Activated CD8-positive, alpha-beta memory T cell treated with anti-CD3 and anti-CD28 coated beads, Interleukin-2, amount 50 U/mL, for 24 hours (primary cell): ENCODE measurements around the gene PZP.

Source experiments
- DNase-seq: peaks from one replicate; pipeline ENCODE4 v3.0.0-alpha.2; 2020; ENCODE audit errors: extremely low read depth

PZP gene

DNA sequence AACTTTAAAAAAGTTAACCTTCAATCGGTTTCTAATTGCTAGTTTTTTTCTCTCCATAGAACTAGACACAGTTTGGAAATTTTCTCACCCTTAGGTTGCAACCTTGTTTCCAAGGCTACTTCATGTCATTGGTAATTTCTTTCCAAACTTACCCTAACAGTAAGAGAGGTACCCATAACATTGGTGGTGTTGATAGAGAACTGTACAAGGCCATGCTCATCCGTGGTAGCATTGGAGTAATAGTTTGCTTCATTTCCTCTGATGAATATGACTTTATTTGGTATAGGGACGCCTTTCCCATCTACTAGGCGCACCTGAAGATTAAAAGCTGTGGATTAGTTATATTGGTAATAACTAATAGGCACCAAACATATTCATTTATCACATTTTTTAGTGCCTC, 104.1 kb downstream of the PZP start:
- DNase-seq: no peak

DNA sequence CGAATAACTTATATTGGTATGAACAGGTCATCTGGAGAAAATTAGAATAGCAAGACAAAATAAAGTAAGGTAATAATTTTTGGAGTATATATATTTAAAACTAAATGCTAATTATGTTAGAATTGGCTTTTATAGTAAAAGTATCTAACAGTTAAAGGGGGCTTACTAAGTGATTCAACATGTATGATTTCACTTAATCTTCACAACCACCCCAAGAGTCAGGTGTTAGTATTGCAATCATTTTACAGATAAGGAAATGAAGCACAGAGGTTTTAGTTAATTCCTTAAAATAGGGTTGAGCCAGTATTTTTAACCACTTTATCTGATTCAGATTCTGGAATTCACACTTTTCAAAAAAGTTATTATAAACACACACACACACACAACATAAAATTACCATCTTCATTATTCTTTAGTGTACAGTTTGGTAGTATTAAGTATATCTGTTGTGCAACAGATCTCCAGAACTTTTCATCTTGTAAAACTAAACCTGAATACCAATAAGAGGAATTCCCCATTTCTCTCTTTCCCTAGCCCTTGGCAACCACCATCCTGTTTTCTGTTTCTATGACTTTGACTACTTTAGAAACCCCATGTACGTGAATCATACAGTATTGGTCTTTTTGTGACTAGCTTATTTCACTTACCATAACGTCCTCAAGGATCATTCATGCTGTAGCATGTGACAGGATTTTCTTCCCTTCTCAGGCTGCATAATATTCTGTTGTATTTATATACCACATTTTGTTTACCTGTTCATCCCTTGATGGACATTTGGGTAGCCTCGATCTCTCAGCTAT, 104.9 kb downstream of the PZP start:
- DNase-seq: no peak

DNA sequence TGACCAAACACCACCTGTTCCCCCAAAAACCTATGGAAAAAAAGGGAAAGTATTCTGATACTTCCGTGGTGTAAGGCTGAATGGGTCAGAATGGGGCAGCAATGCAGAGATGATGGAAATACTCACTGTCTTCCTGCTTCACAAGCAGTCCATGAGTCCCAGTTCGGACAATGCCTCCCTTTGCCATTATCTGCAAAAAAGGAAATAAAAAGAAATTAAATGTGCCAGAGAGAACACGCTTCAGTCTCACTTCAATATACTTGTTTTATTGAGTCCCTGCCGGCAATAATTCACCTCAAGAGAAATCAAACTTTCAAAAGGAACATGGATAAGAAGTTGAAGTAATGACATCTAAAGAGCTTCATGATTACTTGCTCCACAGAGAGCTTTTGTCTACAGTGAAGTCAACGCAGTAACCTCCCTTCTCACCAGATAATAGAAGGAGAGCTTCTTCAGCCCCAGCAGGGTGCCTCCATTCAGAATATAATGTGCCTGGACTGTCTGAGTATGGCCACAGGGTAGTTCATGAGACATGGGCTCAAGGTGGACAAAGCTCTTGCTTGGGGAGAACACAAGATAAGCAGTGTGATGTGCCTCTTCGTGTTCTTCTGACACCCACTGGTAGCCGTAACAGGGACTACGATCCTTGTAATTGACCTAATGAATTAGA, 107.0 kb downstream of the PZP start:
- no peak for DNase-seq

DNA sequence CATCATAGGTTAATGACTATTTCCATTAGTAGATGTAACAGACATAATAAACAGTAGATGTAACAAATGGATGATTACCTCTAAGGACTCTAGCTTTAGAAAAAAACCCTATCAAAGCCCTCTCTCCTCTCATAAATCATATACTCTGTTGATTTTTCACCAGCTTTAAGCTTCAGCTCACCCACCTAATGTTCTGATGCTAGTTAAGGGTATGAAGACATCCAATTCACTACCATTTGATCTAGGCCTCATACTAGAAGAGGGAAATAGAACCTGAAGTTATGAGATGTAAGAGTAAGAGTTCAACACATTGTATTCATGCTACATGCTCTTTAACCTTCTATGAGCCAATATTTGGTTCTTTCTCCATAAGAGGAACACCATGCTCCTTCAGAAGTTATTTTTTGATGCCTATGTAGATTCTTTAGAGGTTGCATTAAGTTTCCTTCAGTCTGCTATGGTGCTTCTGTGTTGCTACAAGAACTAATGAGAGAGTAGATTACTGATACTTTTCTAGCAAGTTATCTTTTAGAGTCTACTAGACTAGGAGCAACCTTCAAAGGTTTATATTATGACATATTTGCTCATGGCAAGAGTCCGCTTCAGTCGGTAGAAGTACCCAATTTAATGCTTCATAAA, 108.5 kb downstream of the PZP start:
- no peak for DNase-seq
